AG09309 (cell line): ENCODE results near the gene ADAMTS4.
A peak's percentile ranks its signal among the peaks of the same experiment; 100 is the strongest.

Experiments
- DNase-seq: peaks from one replicate; pipeline ENCODE4 v3.0.0-alpha.2; 2010; ENCODE audit warnings: low read depth
- H3K4me3 ChIP-seq: 2 replicates; pipeline ENCODE4 v1.5.1; 2011; ENCODE audit warnings: mild to moderate bottlenecking, low read depth, low read length, moderate library complexity; ENCODE audit not compliant: control insufficient read depth
- CTCF ChIP-seq: IDR thresholded peaks from 2 replicates; pipeline ENCODE4 v1.5.1; 2011; ENCODE audit warnings: mild to moderate bottlenecking, low read depth, low read length, inconsistent platforms; ENCODE audit not compliant: insufficient read depth, control insufficient read depth; ENCODE audit errors: missing control alignments

ADAMTS4 gene

DNA sequence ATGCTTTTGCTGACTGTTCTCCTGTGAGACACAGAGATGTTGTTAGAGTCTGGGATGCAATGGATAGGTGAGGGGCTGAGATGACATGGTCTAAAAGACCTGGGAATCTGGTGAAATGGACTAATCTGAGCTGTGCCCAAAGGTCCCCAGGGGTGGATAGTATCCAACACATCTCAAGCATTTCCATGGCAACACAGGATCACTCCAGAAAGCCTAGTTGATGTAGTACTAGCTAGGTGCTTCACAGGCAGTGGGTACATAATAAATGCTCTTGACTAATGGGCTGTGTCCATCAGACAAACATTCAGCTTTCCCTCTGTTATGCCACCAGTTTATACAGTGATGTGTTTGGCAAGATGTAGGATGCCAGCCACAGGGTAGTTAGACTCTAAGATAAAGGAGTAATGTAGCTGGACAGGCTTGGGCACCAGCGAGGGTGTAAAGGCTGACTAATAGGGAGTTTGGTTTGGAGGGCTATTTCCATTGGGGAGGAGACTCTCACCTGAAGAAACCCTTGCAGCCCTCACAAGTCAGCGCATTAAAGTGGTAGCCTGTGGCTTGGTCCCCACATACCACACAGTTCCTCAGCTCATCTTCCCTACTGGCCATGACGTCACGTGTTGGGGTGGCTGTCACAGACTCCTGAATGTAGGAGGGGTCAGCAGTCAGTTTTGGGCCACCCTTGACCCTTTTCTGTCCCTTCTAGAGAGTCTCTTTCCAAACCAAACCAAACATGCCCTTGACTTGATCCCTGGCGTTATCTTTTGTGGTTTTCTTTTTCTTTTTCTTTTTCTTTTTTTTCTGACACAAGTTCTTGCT lies 37.3 kb upstream of the ADAMTS4 start:
- DNase-seq = no peak
- H3K4me3 ChIP-seq = no peak overlapping the region
- TF ChIP-seq CTCF = no peak

DNA sequence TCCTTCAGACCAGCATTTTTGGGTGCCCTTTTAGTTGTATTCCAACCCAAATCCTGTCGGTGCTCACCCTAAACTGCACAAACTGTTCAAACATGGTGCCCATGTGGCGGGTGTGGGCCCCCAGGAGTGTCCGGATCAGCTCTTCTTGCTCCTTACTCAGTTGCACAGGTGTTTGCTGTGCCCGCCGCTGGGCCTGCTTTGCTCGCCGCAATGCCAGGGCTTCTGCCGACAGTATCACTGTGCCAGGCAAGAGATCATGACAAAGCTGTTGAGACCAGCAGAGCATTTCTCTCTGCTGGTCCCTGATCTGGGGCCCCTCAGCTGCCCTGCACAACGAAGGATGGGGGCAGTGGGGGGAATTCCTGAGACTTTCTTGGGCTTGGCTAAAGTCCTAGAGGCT lies 34.2 kb upstream of the ADAMTS4 start:
- DNase-seq = no peak
- H3K4me3 ChIP-seq = no peak overlapping the region
- no peak for TF ChIP-seq CTCF

- H3K4me3 ChIP-seq = no peak overlapping the region
- TF ChIP-seq CTCF = no peak
- DNase-seq = no peak
Observed at GRCh38 chr1:161230762-161231161, 31.9 kb upstream of the ADAMTS4 start.

- TF ChIP-seq CTCF = no peak
- no peak overlapping the region for H3K4me3 ChIP-seq
- no peak for DNase-seq
Observed at GRCh38 chr1:161229896-161230295, 31.0 kb upstream of the ADAMTS4 start.

- no peak for TF ChIP-seq CTCF
- no peak for DNase-seq
- no peak overlapping the region for H3K4me3 ChIP-seq
Observed at GRCh38 chr1:161228032-161228431, 29.2 kb upstream of the ADAMTS4 start.

DNA sequence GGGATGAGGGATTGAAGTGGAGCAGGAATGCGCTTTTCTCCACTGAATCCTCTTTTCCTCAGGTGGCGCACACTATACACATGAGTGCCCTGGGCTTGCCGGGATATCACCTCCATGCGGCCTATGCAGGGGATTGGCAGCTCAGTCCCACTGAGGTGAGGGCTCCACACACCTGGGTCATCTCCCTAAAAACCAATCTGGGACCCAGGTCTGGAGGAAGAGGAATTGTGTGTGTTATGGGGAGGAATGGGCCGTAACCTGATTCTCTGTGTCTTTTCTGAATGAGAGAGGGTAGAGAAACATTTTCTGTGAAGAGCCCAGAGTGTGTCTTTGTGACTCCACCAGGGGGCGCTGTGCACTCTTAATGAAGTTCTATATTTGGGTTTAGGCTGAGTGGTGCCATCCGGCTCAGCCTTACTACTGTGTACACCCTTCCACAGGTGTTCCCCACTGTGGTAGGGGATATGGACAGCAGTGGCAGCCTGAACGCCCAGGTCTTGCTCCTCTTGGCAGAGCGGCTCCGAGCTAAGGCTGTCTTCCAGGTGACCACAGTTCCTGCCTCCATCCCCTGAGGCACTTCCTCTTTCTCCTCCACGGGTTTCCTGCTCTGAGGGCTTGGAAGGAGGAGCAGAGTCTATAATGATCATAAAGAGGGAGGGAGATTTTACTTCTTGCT lies 28.5 kb upstream of the ADAMTS4 start:
- DNase-seq = peak; percentile 28

More for the DNA sequence above, 28.5 kb upstream of the ADAMTS4 start:
- no peak overlapping the region for H3K4me3 ChIP-seq
- peak; percentile 77 for TF ChIP-seq CTCF
